Measurements from ENCODE around the gene DOCK4.

DNA sequence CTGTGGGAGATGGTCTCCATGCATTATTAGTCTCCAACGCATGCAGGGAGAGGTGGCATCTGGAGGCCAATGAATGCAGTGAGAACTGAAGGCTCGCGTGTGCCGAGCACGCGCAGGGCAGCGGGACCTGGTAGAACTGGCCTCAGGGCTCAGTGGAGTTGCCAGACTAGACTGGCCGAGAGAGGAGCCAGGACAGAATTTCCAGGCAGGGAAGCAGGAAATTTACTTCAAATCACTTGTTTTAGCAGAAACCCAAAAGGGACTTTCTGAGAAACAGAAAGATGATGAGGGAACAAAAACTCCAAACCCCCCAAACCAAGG lies 332.9 kb downstream of the DOCK4 start:
- no peak for TF ChIP-seq CTCF (IDR thresholded peaks at IDR 0.05; ENCODE audit: insufficient read depth, low read depth, low read length)
- TF ChIP-seq EZH2 (IDR thresholded peaks at IDR 0.05; ENCODE audit: insufficient read depth, low read length), result no peak
